ENCODE data around the gene UBTFL1. TPM values are rescaled to one million over a fixed set of nuclear protein-coding genes. Genes with fewer than 3 reads are reported as not detected.
"Not testable (repeated sequence)": the region's sequence is repeated elsewhere in the genome, so short reads cannot be mapped to it uniquely, and the experiment has no call there.

Gene UBTFL1, protein sequence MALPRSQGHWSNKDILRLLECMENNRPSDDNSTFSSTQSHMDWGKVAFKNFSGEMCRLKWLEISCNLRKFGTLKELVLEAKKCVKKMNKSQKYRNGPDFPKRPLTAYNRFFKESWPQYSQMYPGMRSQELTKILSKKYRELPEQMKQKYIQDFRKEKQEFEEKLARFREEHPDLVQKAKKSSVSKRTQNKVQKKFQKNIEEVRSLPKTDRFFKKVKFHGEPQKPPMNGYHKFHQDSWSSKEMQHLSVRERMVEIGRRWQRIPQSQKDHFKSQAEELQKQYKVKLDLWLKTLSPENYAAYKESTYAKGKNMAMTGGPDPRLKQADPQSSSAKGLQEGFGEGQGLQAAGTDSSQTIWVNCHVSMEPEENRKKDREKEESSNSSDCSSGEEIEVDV
- total RNA-seq (under 1 TPM in 1 of 2 donors, not detected in 1; 0.55 TPM), polyA plus RNA-seq (ENCODE audit: insufficient read depth, low read depth, low replicate concordance) (not detected)
- long read RNA-seq, donor 1: 0 reads
- long read RNA-seq, donor 2: 0 reads

DNA sequence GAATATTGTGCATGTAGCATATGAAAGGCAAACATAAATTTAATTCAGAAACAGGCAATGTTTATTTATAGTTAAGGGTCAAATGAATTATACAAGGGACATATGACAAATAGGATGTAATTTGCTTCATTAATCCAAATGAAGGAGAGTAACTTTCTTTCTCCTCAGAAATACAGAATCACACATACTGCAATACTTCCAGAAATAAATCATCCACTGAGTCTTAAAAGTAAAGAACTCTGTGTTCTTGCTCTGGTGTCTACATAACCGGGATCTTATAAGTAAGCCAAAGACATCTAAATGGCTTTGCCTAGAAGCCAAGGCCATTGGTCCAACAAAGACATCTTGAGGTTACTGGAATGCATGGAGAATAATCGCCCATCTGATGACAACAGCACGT is at the start of gene UBTFL1:
TSS of gene UBTFL1 (plus strand) at position 301 of the 400 bp plus-strand sequence. CDS start at position 301, 0 bp downstream.
- intact Hi-C loops (cut with DNase I; ENCODE audit: low total_unique reads); H3K27me3 ChIP-seq; H3K4me3 ChIP-seq; H3K9me3 ChIP-seq; DNase-seq; H3K4me1 ChIP-seq; H3K27ac ChIP-seq; H3K36me3 ChIP-seq (ENCODE audit: low read depth, missing control alignments): not testable (repeated sequence)
- 30% methylated on average over 3 of the region's 3 CpGs; no CpG with 5 or more reads in 1 of the 2 donors for WGBS, 2 donors

DNA sequence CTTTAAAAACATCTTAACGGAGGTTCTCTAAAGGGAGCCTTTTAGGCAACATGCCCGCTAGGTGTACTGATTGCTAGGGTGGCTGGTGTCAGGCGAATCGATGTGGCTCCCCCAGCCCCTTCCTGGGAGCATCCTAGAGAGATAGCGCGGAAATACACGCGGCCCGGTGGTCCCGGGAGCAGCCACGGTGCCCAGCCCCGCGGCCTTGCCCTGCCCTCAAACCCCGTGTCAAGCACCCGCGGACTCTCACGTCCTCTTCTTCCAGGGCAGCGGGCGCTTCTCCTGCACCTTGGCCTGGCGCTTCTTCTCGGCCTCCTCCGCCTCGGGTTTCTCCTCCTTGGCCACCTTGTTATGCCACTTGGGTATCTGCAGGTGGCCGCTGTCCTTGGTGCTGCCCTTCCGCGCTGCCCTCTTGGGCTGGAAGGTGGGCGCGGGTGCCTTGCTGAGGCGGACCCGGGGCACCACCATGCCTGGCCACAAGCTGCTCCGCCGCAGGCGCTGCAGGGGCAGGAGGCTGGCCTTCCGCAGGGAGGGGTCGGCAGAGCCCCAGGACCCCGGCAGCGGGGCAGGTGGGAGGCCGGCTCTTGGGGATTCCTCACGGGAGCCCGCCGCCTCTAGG is 34.0 kb upstream of the UBTFL1 start:
- H3K4me3 ChIP-seq; H3K9me3 ChIP-seq; H3K4me1 ChIP-seq; H3K27me3 ChIP-seq; H3K27ac ChIP-seq; intact Hi-C loops (cut with DNase I; ENCODE audit: low total_unique reads); H3K36me3 ChIP-seq (ENCODE audit: low read depth, missing control alignments): not testable (repeated sequence)
- DNase-seq: peak; percentile 26
- 20% methylated on average over 5 of the region's 41 CpGs; no CpG with 5 or more reads in 1 of the 2 donors for WGBS, 2 donors

DNA sequence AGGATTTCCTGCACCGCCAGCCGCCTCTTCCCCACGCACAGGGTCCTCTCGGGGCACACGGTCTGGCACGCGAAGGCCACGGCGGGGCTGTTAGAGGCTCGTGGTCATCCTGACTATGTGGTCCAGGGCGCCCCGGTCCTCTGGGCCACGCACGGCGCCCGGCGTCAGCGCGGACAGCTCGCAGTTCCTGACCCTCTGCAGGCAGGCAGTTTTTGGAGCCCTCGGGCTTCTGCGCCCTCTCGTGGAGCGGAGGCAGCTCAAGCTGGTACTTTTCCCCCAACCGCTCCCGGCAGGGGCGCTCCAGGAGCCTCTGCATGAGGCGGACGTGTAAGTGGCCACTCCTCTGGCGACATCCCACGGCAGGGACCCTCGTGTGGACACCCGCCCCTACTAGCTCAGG is 33.4 kb upstream of the UBTFL1 start:
- H3K4me3 ChIP-seq; intact Hi-C loops (cut with DNase I; ENCODE audit: low total_unique reads); H3K4me1 ChIP-seq; H3K9me3 ChIP-seq; H3K27ac ChIP-seq; H3K27me3 ChIP-seq; H3K36me3 ChIP-seq (ENCODE audit: low read depth, missing control alignments): not testable (repeated sequence)
- peak; percentile 36 for DNase-seq
- WGBS, 2 donors: 1% methylated on average over 10 of the region's 33 CpGs; no CpG with 5 or more reads in 1 of the 2 donors
- TF ChIP-seq, protein P1, sequence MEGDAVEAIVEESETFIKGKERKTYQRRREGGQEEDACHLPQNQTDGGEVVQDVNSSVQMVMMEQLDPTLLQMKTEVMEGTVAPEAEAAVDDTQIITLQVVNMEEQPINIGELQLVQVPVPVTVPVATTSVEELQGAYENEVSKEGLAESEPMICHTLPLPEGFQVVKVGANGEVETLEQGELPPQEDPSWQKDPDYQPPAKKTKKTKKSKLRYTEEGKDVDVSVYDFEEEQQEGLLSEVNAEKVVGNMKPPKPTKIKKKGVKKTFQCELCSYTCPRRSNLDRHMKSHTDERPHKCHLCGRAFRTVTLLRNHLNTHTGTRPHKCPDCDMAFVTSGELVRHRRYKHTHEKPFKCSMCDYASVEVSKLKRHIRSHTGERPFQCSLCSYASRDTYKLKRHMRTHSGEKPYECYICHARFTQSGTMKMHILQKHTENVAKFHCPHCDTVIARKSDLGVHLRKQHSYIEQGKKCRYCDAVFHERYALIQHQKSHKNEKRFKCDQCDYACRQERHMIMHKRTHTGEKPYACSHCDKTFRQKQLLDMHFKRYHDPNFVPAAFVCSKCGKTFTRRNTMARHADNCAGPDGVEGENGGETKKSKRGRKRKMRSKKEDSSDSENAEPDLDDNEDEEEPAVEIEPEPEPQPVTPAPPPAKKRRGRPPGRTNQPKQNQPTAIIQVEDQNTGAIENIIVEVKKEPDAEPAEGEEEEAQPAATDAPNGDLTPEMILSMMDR (IDR thresholded peaks at IDR 0.05): peak in 1 of 3 experiments; percentile 16

DNA sequence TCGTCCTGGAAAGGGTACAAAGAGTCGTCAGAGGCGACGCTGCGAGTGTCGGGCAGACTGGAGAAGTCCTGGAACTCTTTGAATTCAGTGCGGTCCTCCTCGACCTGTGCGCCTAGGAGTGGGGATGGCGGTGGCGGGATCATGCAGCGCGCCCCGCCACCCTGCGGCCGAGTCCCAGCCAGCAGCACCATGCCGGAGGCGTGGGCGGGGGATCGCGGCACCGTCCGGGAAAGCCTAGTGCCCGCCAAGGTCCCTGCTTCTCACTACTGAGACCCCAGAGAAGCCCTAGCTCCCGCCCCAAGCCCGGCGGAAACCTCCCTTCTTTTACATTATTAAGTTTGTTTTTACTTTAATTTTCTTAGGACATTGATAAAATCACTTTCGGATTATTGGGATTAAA is 32.2 kb upstream of the UBTFL1 start:
- intact Hi-C loops (cut with DNase I; ENCODE audit: low total_unique reads); H3K27me3 ChIP-seq: not testable (repeated sequence)
- 17 to 53% methylated on average over 4 to 12 of the region's 28 CpGs for WGBS, 2 donors

DNA sequence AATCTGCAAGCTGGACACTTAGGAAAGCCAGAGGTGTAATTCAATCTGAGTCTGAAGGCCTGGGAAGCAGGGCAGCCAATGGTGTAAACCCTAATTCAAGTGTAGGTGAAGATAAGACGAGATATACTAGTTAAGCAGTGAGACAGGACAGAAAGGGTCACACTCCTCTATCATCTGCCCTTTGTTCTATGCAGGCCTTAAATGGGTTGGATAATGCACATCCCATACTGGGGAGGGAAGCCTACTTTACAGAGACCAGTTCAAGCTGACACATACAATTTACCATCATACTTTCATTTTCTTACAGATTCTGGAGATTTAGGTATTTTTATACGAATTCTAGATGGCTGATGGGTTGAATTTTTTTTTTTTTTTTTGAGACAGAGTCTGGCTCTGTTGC is 3.0 kb downstream of the UBTFL1 start:
- H3K27me3 ChIP-seq; intact Hi-C loops (cut with DNase I; ENCODE audit: low total_unique reads): not testable (repeated sequence)
- 73 to 74% methylated on average over 2 of the region's 2 CpGs for WGBS, 2 donors

More for the DNA sequence above, 32.2 kb upstream of the UBTFL1 start:
- not testable (repeated sequence) for DNase-seq; H3K36me3 ChIP-seq (ENCODE audit: low read depth, missing control alignments); H3K4me1 ChIP-seq; H3K9me3 ChIP-seq; H3K27ac ChIP-seq; H3K4me3 ChIP-seq

DNA sequence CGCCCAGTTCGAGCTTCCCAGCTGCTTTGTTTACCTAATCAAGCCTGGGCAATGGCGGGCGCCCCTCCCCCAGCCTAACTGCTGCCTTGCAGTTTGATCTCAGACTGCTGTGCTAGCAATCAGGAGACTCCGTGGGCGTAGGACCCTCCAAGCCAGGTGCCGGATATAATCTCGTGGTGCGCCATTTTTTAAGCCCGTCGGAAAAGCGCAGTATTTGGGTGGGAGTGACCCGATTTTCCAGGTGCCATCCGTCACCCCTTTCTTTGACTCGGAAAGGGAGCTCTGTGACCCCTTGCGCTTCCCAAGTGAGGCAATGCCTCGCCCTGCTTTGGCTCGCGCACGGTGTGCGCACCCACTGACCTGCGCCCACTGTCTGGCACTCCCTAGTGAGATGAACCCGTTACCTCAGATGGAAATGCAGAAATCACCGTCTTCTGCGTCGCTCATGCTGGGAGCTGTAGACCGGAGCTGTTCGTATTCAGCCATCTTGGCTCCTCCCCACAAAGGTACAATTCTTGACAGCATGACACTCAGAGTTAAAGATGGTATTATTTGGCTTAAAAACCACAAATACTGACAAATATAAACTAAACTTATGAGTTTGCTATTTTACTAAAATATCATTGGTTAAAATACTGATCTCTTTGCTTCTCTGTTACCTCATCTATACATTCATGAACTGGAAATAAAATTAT is 9.6 kb downstream of the UBTFL1 start:
- DNase-seq; H3K36me3 ChIP-seq (ENCODE audit: low read depth, missing control alignments); H3K27ac ChIP-seq; intact Hi-C loops (cut with DNase I; ENCODE audit: low total_unique reads); H3K9me3 ChIP-seq; H3K27me3 ChIP-seq; H3K4me1 ChIP-seq; H3K4me3 ChIP-seq: not testable (repeated sequence)
- WGBS, 2 donors: 91% methylated on average over 16 to 26 of the region's 28 CpGs

More for the DNA sequence above, 3.0 kb downstream of the UBTFL1 start:
- not testable (repeated sequence) for H3K4me3 ChIP-seq; H3K4me1 ChIP-seq; H3K36me3 ChIP-seq (ENCODE audit: low read depth, missing control alignments); DNase-seq; H3K9me3 ChIP-seq; H3K27ac ChIP-seq

DNA sequence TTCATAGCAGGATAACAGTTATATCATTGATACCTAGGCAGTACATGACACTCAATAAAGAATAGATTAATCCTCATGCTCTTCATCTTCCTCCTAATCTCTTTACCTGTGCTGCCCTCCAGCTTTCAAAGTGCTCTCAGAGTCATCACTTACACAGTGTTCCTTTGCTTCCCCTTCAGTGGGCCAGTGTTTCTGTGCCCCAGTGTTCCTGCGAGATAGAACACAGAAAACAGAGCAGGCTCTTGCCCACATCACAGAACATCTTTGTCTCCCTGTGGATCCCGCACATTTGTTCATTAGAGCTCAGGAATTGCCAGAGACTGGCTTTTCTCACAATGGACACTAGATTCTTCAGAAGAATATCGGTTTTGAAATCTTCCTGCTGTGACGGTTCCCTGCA is 12.5 kb downstream of the UBTFL1 start:
- intact Hi-C loops (cut with DNase I; ENCODE audit: low total_unique reads); DNase-seq; H3K27ac ChIP-seq; H3K27me3 ChIP-seq; H3K4me3 ChIP-seq; H3K4me1 ChIP-seq; H3K9me3 ChIP-seq; H3K36me3 ChIP-seq (ENCODE audit: low read depth, missing control alignments): not testable (repeated sequence)
- 83 to 86% methylated on average over 3 to 4 of the region's 4 CpGs for WGBS, 2 donors

Measured in testis (tissue), 5 donors.